ENCODE data around the gene CSTB. TPM values are rescaled to one million over a fixed set of nuclear protein-coding genes. Genes with fewer than 3 reads are reported as not detected.

The CSTB gene
- total RNA-seq, 1 experiment from 2014 or later: 55.3 TPM

GRCh38 chr21:43752758-43753438 is 23.2 kb downstream of the CSTB start:
- DNase-seq (ENCODE audit: low read depth): no peak

DNA sequence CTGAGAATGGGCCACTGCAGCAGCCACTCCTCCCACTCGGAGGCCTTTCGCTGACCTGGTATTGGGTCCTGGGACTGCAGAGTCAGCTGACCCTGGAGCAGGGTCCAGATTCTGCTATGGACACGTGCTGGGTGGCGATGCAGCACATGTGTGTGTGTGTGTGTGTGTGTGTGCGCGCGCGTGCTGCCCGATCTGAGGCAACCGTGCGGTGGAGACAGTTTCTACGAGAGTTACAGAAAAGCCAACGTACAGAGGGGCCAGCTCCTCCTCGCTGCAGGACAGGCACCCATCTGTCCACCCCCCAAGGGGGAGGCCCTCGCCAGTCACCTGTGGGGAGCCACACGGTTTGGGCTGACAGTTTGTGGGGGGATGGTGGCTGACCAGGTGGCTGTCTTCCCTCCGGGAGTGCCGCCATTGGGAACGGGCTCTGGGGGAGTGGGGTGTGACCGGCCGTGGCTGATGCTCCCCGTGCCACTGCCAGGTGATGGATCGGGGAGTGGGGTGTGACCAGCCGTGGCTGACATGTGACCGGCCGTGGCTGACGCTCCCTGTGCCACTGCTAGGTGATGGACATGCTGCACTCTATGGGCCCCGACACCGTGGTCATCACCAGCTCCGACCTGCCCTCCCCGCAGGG is 24.0 kb downstream of the CSTB start:
- DNase-seq (ENCODE audit: low read depth): no peak

GRCh38 chr21:43750339-43751033 is 25.6 kb downstream of the CSTB start:
- DNase-seq (ENCODE audit: low read depth): no peak

DNA sequence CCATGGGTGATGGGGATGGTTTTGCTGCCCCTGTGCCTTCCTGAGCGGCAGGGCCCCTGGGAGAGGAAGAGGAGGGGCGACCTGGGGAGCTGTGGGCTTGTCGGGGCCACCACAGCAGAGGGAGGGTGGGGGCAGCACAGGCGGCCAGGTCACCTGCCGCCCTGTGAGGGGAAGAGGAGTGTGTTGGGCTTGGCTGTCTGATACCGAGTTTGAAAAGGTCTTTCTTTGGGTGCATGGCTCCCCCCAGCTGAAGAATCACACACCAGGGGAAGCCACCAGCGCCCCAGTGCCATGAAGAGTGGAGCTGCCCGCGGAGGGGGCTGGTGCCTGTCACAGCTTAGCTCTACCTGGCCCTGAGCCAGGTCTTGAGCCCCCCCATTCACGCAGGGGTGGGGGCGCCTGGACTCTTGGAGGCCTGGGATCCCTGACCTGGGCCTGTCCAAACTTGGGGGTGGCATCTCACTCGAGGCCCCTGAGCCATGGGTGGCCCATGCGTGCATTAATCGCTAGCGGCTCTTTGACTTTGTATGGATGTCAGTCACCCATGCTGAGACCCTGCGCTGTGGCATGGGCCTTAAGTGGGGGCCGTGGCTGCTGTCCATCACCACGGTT is 26.4 kb downstream of the CSTB start:
- no peak for DNase-seq (ENCODE audit: low read depth)

GRCh38 chr21:43748622-43749021 is 27.5 kb downstream of the CSTB start:
- no peak for DNase-seq (ENCODE audit: low read depth)

DNA sequence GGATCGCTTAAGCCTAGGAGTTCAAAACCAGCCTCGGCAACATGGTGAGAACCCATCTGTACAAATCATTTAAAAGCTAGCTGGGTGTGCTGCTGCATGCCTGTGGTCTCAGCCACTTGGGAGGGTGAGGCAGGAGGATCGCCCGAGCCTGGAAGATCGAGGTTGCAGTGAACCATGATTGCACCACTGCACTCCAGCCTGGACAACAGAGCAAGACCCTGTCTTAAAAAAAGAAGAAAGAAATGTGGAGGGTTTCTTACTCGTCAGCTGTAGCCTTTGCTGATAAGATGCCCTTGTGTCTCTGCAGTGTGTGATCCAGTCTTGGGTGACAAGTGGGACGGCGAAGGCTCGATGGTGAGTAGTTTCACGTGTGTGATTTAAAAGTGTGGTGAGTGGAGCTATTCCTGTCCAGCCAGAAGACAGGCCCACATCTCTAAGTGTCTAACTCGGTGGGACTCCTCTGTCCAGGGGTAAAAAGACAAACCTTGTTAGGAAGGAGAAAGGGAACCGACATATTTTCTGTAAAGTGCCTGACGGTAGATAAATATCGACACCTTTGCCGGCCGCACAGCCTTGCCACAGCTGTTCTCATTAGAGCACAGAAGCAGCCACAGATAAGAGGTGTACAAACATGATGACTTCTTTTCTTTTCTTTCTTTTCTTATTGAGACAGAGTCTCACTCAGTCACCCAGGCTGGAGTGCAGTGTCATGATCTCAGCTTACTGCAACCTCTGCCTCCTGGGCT is 30.2 kb downstream of the CSTB start:
- DNase-seq (ENCODE audit: low read depth): no peak

GRCh38 chr21:43744725-43745124 is 31.4 kb downstream of the CSTB start:
- DNase-seq (ENCODE audit: low read depth): no peak

DNA sequence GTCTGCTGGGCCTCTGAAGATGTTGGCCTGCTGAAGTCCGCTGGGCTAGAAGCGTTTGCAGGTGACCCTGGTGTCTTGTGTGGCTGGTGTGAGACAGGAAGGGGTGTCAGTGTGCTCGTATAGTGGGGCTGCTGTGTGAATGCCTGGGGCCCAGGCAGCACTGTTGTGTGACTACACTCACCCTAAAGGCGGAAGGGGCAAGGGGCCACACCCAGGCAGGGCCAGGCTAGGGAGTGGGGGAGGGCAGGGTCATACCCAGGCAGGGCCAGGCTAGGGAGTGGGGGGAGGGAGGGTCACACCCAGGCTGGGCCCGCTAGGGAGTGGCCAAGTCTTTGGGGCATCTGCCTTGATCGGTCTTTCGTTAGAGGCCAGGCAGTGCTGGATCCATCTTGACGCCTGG is 32.2 kb downstream of the CSTB start:
- no peak for DNase-seq (ENCODE audit: low read depth)

- DNase-seq (ENCODE audit: low read depth): no peak
Measured at GRCh38 chr21:43741423-43742096, 34.5 kb downstream of the CSTB start.

- no peak for DNase-seq (ENCODE audit: low read depth)
Measured at GRCh38 chr21:43740497-43741156, 35.5 kb downstream of the CSTB start.

GRCh38 chr21:43739621-43740435 is 36.3 kb downstream of the CSTB start:
- no peak for DNase-seq (ENCODE audit: low read depth)

GRCh38 chr21:43737158-43737950 is 38.8 kb downstream of the CSTB start:
- DNase-seq (ENCODE audit: low read depth): no peak

GRCh38 chr21:43736224-43736883 is 39.8 kb downstream of the CSTB start:
- peak; percentile 89 for DNase-seq (ENCODE audit: low read depth)

- no peak for DNase-seq (ENCODE audit: low read depth)
Measured at GRCh38 chr21:43735236-43736091, 40.6 kb downstream of the CSTB start.

DNA sequence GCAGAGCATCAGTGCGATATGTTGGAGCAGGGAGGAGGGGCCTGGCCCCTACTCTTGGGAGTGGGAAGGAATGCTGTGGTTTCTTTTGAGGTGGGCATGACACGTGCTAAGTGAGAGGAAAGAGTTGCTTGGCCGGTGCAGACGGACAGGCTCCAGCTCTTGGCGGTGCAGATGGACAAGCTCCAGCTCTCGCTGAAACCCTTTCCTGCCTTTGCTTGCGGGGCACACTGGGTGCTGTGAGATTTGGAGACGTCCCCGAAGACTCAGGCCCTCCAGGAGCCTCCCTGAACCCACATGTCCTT is 41.2 kb downstream of the CSTB start:
- DNase-seq (ENCODE audit: low read depth): no peak

GRCh38 chr21:43734131-43734927 is 41.8 kb downstream of the CSTB start:
- DNase-seq (ENCODE audit: low read depth): no peak
